Midbrain (tissue), 1 donor: ENCODE data around the gene FOXK1.
"Not testable (repeated sequence)": the region's sequence is repeated elsewhere in the genome, so short reads cannot be mapped to it uniquely, and the experiment has no call there.

ENCODE experiments used
- DNase-seq: peaks from one replicate; lab custom pipeline; 2025; lab: John Stamatoyannopoulos, UW

FOXK1 gene

GRCh38 chr7:4800926-4801838, 119.1 kb downstream of the FOXK1 start:
- no peak for DNase-seq

DNA sequence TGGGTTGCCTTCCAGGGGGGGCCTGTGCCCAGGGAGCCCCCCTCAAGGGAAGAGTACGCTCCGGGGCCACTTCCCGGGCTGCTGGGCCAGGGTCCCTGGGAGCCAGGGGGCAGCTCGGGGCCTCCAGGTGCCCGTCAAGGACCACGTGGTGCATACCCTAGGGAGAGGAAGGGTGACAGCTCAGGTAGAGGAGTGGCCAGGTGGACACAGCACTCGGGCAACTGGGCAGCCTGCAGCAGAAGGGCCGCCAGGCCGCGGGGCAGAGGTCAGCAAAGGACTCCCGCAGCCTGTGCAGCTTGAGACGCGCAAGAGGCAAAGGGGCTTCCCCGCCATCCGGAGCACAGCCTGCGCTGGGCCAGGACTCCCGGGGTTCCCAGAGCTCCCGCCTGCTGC, 119.7 kb downstream of the FOXK1 start:
- DNase-seq, result no peak

DNA sequence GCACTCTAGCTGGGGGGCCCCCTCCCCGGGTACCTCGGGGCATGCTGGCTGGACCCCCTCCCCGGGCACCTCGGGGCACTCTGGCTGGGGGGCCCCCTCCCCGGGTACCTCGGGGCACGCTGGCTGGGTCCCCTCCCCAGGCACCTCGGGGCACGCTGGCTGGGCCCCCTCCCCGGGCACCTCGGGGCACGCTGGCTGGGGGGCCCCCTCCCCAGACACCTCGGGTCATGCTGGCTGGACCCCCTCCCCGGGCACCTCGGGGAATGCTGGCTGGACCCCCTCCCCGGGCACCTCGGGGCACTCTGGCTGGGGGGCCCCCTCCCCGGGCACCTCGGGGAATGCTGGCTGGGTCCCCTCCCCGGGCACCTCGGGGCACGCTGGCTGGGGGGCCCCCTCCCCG, 120.5 kb downstream of the FOXK1 start:
- DNase-seq, result not testable (repeated sequence)

DNA sequence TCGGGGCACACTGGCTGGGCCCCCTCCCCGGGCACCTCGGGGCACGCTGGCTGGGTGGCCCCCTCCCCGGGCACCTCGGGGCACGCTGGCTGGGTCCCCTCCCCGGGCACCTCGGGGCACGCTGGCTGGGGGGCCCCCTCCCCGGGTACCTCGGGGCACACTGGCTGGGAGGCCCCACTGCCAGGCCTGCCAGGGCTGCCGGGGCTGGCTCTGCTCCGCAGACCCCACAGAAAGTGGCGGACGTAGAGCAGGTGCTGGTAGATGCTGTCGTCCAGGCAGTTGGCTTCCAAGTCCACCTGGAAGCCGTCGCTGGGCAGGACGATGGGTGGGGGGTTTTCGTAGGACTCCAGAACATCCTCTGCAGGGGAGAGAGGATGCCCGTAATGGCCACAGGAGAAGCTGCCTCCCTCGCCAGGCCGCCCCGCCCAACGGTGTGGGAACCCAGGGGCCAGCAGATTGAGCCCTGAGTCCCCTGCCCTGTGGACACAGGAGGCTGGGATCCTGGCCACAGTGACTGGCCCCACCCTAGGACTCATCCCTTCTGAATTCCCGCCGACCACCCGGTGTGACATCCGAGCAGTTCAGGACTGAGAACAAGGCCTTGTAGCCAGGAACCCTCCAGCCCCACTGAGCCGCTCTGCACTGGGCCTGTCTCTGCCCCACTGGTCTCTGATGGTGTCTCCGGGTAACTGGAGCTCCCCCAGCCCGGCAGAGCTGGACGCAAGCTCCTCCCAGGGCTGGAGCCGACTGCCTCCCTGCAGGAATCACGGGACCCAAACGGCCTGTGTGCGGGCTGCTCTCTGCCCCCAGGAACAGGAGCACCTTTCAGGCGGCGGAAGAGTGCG, 121.5 kb downstream of the FOXK1 start:
- no peak for DNase-seq

DNA sequence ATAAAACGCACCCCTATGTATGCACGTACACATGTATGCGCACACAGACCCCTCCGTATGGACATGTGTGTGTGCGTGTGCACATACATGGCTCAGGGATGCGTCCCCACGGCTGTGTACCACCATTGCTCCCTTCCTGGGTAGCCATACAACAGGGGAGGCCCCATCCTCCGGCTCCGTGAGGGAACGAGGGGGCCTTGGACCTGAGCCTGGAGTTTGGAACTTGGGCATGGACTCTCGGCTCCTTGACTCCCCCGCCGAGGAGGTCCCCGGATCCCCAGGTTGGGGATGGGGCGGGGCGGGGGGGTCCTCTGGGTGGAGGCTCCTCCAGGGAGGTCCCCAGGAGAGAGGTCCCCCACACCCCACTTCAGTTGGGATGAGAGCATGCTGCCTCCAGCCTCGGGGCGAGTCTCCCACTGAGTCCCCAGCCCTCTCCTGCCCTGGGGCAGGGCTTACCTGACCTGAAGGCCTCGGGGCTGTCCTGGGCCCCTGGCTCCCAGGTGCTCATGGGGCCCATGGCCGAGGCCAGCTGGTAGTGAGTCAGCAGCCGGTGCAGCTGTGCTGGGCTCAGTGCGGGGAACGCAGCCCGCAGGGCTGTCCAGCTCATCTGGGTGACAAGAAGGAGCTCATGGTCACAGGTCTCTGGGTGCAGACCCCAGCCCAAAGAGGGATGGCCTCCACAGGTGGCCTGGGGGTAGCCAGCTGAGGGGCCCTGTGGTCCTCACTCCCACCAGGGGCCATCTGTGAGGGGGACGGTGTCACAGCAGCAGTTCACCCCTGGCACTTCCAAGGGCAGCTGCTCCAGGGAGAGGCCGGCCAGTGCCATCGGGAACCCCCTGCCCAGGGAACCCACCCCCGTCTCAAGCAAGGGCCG, 123.3 kb downstream of the FOXK1 start:
- DNase-seq, result no peak

GRCh38 chr7:4805984-4806300, 123.8 kb downstream of the FOXK1 start:
- DNase-seq, result no peak

DNA sequence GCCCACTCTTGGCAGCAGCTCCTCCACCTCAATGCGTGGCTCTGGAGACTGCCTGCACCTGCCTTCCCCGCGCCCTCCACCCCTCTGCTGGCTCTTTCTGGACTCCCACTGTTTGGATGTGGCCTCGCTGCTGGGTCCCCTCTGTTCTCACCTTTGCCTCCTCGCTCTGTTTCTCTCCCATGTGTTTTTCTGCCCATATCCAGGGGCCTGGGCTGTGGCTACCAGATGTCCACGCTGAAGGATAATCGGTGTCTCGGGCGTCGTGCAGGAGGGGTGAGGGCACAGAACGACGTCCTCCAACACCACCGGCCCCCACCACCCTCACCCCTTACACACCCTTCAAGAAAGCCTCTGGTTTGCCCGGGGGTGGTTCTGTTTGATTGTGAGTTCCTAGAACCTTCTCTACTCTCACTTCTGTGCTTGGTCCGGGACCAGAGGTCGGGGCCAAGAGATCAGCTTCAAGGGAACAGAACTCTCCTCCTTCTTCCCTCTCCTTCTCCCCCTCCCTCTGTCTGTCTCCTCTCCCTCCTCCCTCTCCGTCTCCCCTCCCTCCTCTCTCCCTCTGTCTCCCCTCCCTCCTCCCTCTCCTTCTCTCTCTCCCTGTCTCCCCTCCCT, 125.0 kb downstream of the FOXK1 start:
- no peak for DNase-seq

DNA sequence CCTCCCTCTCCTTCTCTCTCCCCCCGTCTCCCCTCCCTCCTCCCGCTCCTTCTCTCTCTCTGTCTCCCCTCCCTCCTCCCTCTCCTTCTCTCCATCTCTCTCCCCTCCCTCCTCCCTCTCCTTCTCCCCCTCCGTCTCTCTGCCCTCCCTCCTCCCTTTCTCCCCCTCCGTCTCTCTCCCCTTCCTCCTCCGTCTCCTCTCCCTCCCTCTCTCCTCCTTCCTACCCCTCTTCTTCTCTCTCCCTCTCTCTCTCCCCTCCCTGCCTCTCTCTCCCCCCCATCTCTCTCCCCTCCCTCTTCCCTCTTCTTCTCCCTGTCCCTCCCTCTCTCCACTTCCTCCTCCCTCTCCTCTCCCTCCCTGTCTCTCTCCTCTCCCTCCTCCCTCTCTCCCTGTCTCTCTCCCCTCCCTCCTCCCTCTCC, 125.5 kb downstream of the FOXK1 start:
- DNase-seq, result no peak

DNA sequence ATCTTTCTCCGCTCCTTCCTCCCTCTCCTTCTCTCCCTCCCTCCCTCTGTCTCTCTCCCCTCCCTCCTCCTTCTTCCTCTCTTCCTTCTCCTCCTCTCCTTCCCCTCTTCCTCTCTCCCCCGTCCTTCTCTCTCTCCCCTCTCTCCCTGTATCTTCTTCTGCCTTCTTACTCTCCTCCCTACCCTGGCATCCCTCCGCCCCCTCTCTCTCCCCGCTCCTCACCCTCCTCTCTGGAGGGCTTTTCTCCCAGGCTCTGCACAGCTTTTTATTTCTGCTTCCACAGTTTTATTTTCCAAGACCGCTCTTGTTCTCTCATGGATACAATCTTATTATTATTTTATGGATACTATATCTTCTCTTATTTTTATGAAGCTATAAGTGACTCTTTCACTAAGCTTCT, 125.9 kb downstream of the FOXK1 start:
- DNase-seq, result no peak

DNA sequence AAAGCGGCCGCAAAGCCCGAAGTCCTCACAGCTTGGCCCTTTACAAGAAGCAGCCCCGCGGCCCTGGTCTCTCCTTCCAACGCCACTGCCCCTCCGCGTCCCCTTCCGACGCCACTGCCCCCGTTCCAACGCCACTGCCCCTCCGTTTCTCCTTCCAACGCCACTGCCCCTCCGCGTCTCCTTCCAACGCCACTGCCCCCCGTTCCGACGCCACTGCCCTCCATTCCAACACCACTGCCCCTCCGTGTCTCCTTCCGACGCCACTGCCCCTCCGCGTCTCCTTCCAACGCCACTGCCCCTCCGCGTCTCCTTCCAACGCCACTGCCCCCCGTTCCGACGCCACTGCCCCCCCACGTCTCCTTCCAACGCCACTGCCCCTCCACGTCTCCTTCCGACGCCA, 126.5 kb downstream of the FOXK1 start:
- no peak for DNase-seq

DNA sequence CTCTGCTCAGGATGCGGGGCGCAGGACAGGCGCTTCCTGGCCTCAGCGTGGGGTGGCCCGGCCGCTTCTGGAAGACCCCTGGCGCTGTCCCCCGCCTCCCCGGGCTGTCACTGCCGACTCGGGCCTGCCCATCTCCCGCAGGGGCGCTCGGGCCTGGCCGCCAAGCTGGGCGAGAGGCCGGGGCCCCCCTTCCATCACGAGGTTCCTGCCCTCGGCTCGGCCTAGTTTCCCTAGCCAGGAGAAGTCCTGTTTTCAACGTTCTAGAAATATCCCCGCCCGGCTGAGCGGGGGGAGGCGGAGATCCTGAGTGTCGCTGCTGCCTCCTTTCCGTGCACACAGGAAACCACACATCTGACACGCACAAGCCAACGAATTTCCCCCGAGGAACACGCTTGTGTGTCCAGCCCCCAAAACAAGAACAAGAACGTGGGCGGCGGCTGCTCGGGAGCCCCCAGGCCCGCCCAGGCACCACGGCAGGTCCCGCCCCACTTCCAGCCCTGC, 127.0 kb downstream of the FOXK1 start:
- no peak for DNase-seq

DNA sequence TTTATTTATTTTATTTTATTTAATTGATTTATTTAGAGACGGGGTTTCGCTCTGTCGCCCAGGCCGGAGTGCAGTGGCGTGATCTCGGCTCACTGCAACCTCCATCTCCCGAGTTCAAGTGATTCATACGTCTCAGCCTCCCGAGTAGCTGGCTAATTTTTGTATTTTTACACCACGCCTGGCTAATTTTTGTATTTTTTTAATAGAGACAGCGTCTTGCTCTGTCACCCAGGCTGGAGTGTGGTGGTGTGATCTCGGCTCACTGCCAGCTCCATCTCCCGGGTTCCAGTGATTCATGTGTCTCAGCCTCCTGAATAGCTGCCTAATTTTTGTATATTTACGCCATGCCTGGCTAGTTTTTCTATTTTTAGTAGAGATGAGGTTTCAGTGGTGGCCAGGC, 127.6 kb downstream of the FOXK1 start:
- DNase-seq, result no peak

DNA sequence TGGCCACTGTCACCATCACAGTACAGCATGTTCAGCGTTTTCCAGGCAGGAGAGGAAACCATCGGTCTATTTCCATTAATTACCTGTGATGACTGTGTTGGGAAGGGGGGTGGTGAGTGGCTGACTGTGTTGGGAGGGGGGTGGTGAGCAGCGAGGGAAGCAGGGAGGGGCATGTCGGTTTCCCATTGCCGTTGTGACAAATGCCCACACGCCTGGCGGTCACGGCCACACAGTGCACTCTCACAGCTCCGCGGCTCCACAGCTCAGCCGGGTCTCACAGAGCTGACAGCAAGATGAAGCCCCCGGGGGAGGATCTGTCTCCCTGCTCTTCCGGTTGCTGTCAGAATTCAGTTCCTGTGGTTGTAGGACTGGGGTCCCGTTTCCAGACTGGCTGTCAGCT, 132.3 kb downstream of the FOXK1 start:
- DNase-seq, result no peak

DNA sequence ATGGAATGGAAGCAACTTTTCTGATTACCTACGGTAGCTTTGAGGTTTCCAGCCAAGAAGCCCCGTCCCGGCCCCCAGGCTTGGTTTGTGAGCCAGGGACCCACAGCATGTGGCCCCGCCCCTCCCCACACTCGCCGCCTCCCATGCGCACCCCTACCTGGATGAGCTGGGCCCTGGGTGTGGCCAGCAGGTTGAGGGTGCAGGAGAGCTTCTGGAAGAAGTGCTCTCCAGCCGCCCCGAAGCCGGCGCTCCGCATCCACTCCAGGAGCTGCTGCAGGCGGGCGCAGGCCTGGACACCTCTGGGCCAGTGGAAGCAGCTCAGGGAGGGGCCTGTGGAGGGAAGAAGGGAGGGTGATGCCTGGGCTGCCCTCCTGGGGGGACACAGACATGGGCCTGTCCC, 133.0 kb downstream of the FOXK1 start:
- DNase-seq, result no peak

DNA sequence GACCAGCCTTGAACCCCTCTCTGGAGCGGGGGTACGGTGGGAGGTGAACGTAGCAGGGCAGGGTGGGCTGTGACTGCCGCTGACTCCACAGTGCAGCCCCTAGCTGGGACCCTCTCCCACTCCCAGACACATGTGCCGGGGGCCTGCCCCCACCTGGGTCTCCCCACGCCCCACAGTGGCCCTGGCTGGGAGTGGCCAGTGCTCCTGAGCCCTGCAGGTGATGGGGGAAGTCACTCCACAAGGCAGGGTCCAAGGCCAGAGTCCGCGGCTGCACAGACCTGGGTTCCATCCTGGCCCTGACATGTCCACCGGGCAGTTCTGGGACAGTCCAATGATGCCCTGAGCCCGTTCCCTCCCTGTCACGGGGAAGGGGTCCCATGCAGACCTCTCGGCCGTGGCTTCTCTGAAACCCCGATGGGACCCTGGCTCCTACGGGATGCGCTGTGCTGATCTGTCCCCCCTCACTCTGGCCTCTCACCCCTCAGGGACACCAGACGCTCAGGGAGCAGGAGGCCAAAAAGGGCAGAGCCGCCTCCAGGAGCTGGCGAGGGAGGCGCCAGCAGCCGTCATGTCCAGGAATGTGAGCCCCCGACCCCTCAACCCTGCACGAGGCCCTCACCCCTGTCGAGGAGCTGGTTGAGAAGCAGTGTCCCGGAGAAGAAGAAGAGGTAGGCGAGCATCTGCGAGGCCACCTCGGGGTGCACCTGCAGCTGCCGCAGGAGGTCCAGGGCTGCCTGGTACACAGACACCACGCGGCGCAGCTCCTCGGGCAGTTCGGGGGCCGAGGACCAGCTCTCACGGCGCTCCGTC, 133.7 kb downstream of the FOXK1 start:
- no peak for DNase-seq

DNA sequence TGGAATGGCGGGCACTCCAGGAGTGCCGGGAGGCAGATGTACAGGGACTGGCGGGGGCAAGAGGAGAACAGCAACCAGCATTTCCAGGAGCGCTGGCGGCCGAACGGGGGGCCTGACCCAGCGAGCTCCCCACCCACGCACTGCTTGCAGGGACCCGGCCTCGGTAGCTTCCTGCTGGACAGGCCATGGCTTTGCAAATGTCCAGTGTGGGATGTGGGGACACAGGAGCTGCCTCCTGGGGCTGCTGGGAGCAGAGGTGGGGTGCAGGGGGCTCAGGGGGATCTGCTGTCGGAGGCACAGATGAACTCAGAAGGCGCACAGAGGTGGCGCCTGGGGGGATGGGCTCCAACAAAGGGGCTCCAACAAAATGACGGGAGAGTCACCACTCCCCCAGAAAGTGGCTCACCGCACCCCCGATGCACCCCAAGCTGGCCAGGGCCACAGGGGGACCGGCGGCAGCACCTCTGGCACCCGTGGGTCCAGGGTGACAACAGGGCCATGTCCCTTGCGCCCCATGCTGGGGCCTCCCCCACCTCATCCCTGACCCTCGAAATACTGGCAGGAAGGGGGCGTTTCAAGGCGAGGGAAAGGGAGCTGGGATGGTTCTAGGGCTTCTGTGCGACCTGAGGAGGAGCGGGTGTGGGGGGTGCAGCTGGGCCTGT, 134.5 kb downstream of the FOXK1 start:
- DNase-seq, result no peak

DNA sequence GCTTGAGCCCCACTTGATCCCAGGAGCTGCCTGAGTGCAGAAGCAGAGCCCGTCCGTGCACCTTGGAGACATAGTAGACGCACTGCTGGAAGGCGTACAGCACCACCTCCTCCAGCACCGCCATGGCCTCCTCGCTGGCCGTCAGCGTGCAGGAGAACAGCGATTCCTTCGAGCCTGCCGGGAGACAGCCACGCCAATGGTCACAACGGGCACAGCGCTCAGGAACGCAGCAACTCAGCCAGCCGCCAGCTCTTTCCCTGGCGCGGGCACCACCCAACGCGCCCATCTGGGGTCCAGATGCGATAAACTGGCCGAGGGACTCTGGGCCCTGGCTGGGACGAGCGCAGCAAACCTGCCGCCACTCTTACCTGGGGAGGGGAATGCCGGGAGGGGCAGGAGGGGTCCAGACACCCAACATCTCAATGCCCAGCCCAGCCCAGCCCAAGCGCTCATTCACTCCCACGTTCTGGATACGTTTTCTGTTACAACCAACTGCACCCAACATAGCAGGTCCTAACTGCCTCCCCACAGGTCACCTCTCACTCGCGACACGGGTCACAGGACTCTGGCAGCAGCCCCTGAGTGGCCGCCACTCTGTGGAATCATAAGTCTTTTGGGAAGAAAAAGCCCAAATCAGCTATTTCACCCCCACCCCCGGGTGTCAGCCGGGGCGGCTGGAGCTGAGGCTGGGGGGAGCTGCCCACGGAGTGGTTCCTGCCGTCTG, 135.2 kb downstream of the FOXK1 start:
- no peak for DNase-seq

DNA sequence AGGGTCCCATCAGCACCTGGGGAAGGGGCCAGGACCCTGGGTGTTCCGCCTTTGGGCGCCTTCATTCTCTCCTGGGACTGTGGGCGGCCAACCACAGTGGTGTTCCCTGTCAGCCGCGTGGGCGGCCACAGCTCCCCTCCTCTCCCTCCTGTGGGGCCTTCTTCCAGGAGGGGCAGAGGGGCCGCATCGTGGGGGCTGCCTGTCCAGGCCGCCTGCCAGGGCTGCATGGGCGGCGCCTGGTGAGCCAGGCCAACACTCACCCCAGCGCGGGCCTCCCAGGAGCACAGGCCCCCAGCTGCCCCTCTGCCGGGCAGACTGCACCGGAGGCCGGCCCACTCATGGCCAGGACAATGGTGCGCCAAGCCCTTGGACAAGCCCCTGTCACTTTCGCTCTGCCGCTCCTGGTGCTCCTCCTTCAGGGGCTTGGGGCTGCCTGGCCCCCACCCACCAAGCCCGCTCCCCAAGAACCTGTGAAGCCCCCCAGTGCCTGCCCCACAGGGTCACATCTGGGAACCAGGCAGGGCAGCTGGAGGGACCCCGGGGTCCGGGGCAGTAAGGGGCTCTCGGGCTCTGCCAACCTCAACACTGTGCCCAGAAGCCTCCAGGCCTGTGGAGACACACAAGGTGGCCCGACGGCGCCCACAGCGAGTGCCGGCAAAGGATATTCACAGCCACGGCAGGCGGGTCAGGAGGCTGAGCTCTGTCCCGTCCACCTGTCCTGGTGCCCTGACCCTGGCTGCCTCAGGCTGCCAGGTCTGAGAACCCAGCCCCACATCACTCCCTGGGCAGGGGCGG, 136.1 kb downstream of the FOXK1 start:
- DNase-seq, result no peak
